ENCODE measurements around the gene ETV6.

ETV6 gene

GRCh38 chr12:11697670-11698387 is 48.4 kb downstream of the ETV6 start:
- no peak for DNase-seq

- DNase-seq, result no peak
Observed at GRCh38 chr12:11698729-11699128, 49.3 kb downstream of the ETV6 start.

GRCh38 chr12:11701433-11701832 is 52.0 kb downstream of the ETV6 start:
- no peak for DNase-seq

GRCh38 chr12:11702959-11703358 is 53.5 kb downstream of the ETV6 start:
- no peak for DNase-seq

GRCh38 chr12:11703378-11703777 is 53.9 kb downstream of the ETV6 start:
- no peak for DNase-seq

GRCh38 chr12:11704089-11704488 is 54.6 kb downstream of the ETV6 start:
- DNase-seq, result no peak

GRCh38 chr12:11705010-11705409 is 55.5 kb downstream of the ETV6 start:
- no peak for DNase-seq

GRCh38 chr12:11706509-11707379 is 57.3 kb downstream of the ETV6 start:
- no peak for DNase-seq

- no peak for DNase-seq
Observed at GRCh38 chr12:11707535-11707934, 58.1 kb downstream of the ETV6 start.

GRCh38 chr12:11709513-11709912 is 60.0 kb downstream of the ETV6 start:
- no peak for DNase-seq

- no peak for DNase-seq
Observed at GRCh38 chr12:11710431-11710830, 61.0 kb downstream of the ETV6 start.

GRCh38 chr12:11710906-11711305 is 61.4 kb downstream of the ETV6 start:
- no peak for DNase-seq

GRCh38 chr12:11711651-11712327 is 62.3 kb downstream of the ETV6 start:
- DNase-seq, result no peak

- DNase-seq, result no peak
Observed at GRCh38 chr12:11712491-11712890, 63.0 kb downstream of the ETV6 start.

- no peak for DNase-seq
Observed at GRCh38 chr12:11713202-11713601, 63.7 kb downstream of the ETV6 start.

- DNase-seq, result no peak
Observed at GRCh38 chr12:11714626-11715025, 65.2 kb downstream of the ETV6 start.

- no peak for DNase-seq
Observed at GRCh38 chr12:11715621-11716020, 66.1 kb downstream of the ETV6 start.

- peak; percentile 55 for DNase-seq
Observed at GRCh38 chr12:11716794-11717518, 67.5 kb downstream of the ETV6 start.

- DNase-seq, result no peak
Observed at GRCh38 chr12:11717519-11717961, 68.1 kb downstream of the ETV6 start.

GRCh38 chr12:11718105-11718504 is 68.6 kb downstream of the ETV6 start:
- no peak for DNase-seq

- DNase-seq, result no peak
Observed at GRCh38 chr12:11718768-11719253, 69.3 kb downstream of the ETV6 start.

- no peak for DNase-seq
Observed at GRCh38 chr12:11719678-11720099, 70.2 kb downstream of the ETV6 start.

- DNase-seq, result no peak
Observed at GRCh38 chr12:11722071-11722470, 72.6 kb downstream of the ETV6 start.

Data from DMS153 (cell line).